ENCODE data around the gene CORO1A.

The CORO1A gene

GRCh38 chr16:30183233-30184095 is at the start of gene CORO1A:
Gene CORO1A, plus strand, starts transcription at chr16:30183602. Its CDS starts 1,608 bp downstream, at chr16:30185210.
- DNase-seq = peak; percentile 79 to 82
- TF ChIP-seq GATA1 (IDR thresholded peaks at IDR 0.05; ENCODE audit: low read depth, low read length) (no peak), POLR2A (IDR thresholded peaks at IDR 0.05; ENCODE audit: low read length) (no peak)

- TF ChIP-seq GATA1 (IDR thresholded peaks at IDR 0.05; ENCODE audit: low read depth, low read length) (no peak), POLR2A (IDR thresholded peaks at IDR 0.05; ENCODE audit: low read length) (no peak)
- DNase-seq = no peak
Measured at GRCh38 chr16:30136971-30137605, 46.3 kb upstream of the CORO1A start.

- no peak for TF ChIP-seq GATA1 (IDR thresholded peaks at IDR 0.05; ENCODE audit: low read depth, low read length)
- TF ChIP-seq POLR2A (IDR thresholded peaks at IDR 0.05; ENCODE audit: low read length) = no peak
- no peak for DNase-seq
Measured at GRCh38 chr16:30137897-30138296, 45.5 kb upstream of the CORO1A start.

- no peak for TF ChIP-seq GATA1 (IDR thresholded peaks at IDR 0.05; ENCODE audit: low read depth, low read length)
- TF ChIP-seq POLR2A (IDR thresholded peaks at IDR 0.05; ENCODE audit: low read length) = no peak
- DNase-seq = no peak
Measured at GRCh38 chr16:30139583-30140481, 43.6 kb upstream of the CORO1A start.

GRCh38 chr16:30141750-30142149 is 41.7 kb upstream of the CORO1A start:
- no peak for TF ChIP-seq GATA1 (IDR thresholded peaks at IDR 0.05; ENCODE audit: low read depth, low read length)
- no peak for TF ChIP-seq POLR2A (IDR thresholded peaks at IDR 0.05; ENCODE audit: low read length)
- no peak for DNase-seq

GRCh38 chr16:30142672-30143346 is 40.6 kb upstream of the CORO1A start:
- DNase-seq = peak; percentile 28 to 39
- TF ChIP-seq GATA1 (IDR thresholded peaks at IDR 0.05; ENCODE audit: low read depth, low read length) = no peak
- no peak for TF ChIP-seq POLR2A (IDR thresholded peaks at IDR 0.05; ENCODE audit: low read length)

- no peak for TF ChIP-seq GATA1 (IDR thresholded peaks at IDR 0.05; ENCODE audit: low read depth, low read length)
- no peak for TF ChIP-seq POLR2A (IDR thresholded peaks at IDR 0.05; ENCODE audit: low read length)
- DNase-seq = no peak
Measured at GRCh38 chr16:30143347-30143702, 40.1 kb upstream of the CORO1A start.

GRCh38 chr16:30144017-30144416 is 39.4 kb upstream of the CORO1A start:
- TF ChIP-seq GATA1 (IDR thresholded peaks at IDR 0.05; ENCODE audit: low read depth, low read length) = no peak
- TF ChIP-seq POLR2A (IDR thresholded peaks at IDR 0.05; ENCODE audit: low read length) = no peak
- no peak for DNase-seq

GRCh38 chr16:30144917-30145316 is 38.5 kb upstream of the CORO1A start:
- TF ChIP-seq POLR2A (IDR thresholded peaks at IDR 0.05; ENCODE audit: low read length) (no peak), GATA1 (IDR thresholded peaks at IDR 0.05; ENCODE audit: low read depth, low read length) (no peak)
- no peak for DNase-seq

- no peak for TF ChIP-seq POLR2A (IDR thresholded peaks at IDR 0.05; ENCODE audit: low read length)
- TF ChIP-seq GATA1 (IDR thresholded peaks at IDR 0.05; ENCODE audit: low read depth, low read length) = no peak
- DNase-seq = no peak
Measured at GRCh38 chr16:30145657-30146056, 37.7 kb upstream of the CORO1A start.

- no peak for DNase-seq
- TF ChIP-seq POLR2A (IDR thresholded peaks at IDR 0.05; ENCODE audit: low read length) (no peak), GATA1 (IDR thresholded peaks at IDR 0.05; ENCODE audit: low read depth, low read length) (no peak)
Measured at GRCh38 chr16:30147843-30148510, 35.4 kb upstream of the CORO1A start.

- DNase-seq = no peak
Measured at GRCh38 chr16:30149250-30149930, 34.0 kb upstream of the CORO1A start.

More at GRCh38 chr16:30149250-30149930, 34.0 kb upstream of the CORO1A start:
- no peak for TF ChIP-seq GATA1 (IDR thresholded peaks at IDR 0.05; ENCODE audit: low read depth, low read length)
- no peak for TF ChIP-seq POLR2A (IDR thresholded peaks at IDR 0.05; ENCODE audit: low read length)
